ENCODE results near the gene IGFBP3.

DNA sequence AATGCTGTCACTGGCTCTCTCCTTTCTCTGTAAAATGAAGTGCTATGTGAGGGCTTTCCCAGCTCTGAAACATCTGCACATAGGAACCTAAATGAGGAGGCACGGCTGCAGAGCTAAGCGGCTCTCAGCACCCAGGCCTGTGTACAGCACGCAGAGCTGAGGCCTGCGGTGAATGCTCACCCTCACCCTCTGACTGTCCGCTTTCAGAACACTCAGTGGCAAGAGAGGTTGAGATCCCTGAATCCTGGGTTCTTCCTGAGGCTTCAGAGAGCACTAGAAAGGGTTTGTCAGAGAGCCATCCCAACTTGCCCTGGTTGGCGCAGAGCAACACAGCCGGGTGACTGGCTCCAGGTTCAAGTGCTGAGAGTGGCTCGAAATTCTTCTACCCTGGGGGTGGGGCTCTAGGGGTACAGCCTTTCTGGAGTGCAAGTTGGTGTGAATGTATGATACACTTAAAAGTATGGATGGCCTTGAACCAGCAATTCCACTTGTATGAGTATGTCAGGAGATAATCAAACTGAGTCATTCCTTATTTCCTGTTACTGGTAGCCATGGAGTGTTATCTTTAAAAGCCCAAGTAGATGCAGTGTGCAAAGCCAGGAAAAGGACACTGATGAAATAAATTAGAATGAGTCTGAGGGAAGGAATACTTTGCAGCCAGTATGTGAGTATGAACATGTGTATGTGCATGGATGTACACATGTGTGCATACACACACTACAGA is 46.5 kb downstream of the IGFBP3 start:
- TF ChIP-seq, protein P1, sequence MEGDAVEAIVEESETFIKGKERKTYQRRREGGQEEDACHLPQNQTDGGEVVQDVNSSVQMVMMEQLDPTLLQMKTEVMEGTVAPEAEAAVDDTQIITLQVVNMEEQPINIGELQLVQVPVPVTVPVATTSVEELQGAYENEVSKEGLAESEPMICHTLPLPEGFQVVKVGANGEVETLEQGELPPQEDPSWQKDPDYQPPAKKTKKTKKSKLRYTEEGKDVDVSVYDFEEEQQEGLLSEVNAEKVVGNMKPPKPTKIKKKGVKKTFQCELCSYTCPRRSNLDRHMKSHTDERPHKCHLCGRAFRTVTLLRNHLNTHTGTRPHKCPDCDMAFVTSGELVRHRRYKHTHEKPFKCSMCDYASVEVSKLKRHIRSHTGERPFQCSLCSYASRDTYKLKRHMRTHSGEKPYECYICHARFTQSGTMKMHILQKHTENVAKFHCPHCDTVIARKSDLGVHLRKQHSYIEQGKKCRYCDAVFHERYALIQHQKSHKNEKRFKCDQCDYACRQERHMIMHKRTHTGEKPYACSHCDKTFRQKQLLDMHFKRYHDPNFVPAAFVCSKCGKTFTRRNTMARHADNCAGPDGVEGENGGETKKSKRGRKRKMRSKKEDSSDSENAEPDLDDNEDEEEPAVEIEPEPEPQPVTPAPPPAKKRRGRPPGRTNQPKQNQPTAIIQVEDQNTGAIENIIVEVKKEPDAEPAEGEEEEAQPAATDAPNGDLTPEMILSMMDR (IDR thresholded peaks at IDR 0.05; ENCODE audit: low read length) = no peak
- no peak for TF ChIP-seq EZH2 (IDR thresholded peaks at IDR 0.05; ENCODE audit: borderline replicate concordance, low read length)
